Brain microvascular endothelial cell (primary cell): Measurements from ENCODE around the gene MIER2.

ENCODE experiments used
- DNase-seq: peaks from one replicate; pipeline ENCODE4 v3.0.0-alpha.2; 2020
- H3K27ac ChIP-seq: fragments of 250-450 bp; sonication (Bioruptor Pico); 2 replicates; pipeline ENCODE4 v1.5.1; 2020; ENCODE audit warnings: mild to moderate bottlenecking, moderate library complexity
- H3K27me3 ChIP-seq: fragments of 250-450 bp; sonication (Bioruptor Pico); replicated peaks from 2 replicates; pipeline ENCODE4 v1.5.1; 2020; ENCODE audit warnings: mild to moderate bottlenecking
- H3K36me3 ChIP-seq: fragments of 250-450 bp; sonication (Bioruptor Pico); replicated peaks from 2 replicates; pipeline ENCODE4 v1.5.1; 2020; ENCODE audit warnings: mild to moderate bottlenecking
- H3K4me3 ChIP-seq: 2 replicates; pipeline ENCODE4 v1.5.1; 2011; ENCODE audit warnings: low read depth, mild to moderate bottlenecking, control low read depth, low read length, moderate library complexity
- in situ Hi-C: cut with HindIII; loops from 2 replicates; pipeline ENCODE4 v1.10.0; 2017; ENCODE audit warnings: low sequenced_read_pairs, low pct_ligation_motif_present
- TF ChIP-seq, protein P1 (sequence below): IDR thresholded peaks from 2 replicates; pipeline ENCODE4 v1.5.1; 2011; ENCODE audit warnings: low read depth, mild to moderate bottlenecking, moderate library complexity, low read length, control low read depth, inconsistent platforms; ENCODE audit errors: missing control alignments

MIER2 gene

DNA sequence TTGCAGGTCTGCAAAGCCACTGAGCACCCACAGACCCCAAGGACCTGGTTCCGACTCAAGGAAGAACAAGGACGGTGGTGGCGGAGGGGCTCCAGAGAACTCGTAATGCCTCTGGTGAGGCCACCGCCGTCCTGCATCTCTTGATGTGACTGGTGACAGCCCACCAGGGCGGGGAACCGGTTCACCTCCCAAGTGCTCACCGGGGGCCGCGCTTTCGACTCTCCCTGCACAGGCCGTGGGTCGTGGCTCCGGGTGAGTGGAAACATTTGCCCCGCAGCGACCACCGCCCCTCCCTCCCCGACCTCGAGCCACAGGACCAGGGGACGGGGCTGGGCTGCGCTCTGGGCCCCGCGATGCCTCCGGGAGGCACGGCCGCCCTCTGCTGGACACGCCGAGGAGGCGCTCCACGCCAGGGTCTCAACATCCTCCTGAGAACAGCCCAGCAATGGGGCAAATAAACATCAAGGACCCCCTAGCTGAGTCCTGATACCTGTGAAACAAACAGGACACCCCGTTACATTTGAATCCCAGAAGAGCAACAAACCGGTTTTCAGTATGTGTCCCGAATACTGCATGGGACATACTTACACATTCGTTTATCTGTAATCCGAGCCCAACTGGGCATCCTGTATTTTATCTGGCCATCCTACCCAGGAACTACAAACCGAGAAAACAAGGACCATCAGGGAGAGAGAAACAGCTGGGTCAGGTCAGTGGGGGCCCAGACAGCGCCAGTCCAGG, 49.5 kb downstream of the MIER2 start:
- Histone ChIP-seq H3K4me3 (peak overlapping the region; percentile 9), H3K27ac (no peak overlapping the region), H3K36me3 (no peaks in the 10 kb centered on the region), H3K27me3 (peaks cover 10% of the 10 kb centered on the region)
- TF ChIP-seq, protein P1, sequence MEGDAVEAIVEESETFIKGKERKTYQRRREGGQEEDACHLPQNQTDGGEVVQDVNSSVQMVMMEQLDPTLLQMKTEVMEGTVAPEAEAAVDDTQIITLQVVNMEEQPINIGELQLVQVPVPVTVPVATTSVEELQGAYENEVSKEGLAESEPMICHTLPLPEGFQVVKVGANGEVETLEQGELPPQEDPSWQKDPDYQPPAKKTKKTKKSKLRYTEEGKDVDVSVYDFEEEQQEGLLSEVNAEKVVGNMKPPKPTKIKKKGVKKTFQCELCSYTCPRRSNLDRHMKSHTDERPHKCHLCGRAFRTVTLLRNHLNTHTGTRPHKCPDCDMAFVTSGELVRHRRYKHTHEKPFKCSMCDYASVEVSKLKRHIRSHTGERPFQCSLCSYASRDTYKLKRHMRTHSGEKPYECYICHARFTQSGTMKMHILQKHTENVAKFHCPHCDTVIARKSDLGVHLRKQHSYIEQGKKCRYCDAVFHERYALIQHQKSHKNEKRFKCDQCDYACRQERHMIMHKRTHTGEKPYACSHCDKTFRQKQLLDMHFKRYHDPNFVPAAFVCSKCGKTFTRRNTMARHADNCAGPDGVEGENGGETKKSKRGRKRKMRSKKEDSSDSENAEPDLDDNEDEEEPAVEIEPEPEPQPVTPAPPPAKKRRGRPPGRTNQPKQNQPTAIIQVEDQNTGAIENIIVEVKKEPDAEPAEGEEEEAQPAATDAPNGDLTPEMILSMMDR, result peak; percentile 84
- in situ Hi-C loops, result no loop called here
- peak; percentile 18 for DNase-seq

DNA sequence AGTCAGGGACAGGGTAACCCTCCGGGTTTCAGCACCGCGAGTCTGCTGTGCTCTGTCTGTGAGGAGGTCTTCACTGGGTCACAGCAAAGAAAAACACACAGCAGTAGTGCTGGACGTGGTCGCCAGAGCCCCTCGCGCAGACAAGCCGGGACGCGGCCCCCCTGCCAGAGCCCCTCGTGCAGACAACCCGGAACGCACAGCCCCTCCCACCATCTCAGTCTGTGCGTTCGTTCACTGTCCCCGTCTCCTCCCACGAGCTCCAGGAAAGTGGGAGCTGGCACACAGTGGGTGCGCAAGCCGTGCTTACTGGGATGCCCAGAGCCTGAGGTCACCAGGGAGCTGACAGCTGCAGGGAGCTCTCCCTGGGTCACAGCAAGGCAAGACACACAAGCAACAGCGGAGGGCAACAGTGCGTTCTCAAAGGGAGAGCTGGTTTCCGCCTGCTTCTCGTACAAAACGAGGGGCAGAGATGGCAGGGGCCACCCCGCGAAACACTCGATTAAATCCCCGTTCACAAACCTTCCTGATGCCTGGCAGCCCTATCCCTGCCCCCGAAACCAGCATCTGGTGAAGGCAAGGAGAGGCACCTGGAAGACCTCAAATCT, 50.2 kb downstream of the MIER2 start:
- in situ Hi-C loops, result no loop called here
- Histone ChIP-seq H3K4me3 (peak overlapping the region; percentile 9), H3K27ac (no peak overlapping the region), H3K36me3 (no peaks in the 10 kb centered on the region), H3K27me3 (peaks cover 10% of the 10 kb centered on the region)
- TF ChIP-seq, protein P1, result no peak
- DNase-seq, result no peak

DNA sequence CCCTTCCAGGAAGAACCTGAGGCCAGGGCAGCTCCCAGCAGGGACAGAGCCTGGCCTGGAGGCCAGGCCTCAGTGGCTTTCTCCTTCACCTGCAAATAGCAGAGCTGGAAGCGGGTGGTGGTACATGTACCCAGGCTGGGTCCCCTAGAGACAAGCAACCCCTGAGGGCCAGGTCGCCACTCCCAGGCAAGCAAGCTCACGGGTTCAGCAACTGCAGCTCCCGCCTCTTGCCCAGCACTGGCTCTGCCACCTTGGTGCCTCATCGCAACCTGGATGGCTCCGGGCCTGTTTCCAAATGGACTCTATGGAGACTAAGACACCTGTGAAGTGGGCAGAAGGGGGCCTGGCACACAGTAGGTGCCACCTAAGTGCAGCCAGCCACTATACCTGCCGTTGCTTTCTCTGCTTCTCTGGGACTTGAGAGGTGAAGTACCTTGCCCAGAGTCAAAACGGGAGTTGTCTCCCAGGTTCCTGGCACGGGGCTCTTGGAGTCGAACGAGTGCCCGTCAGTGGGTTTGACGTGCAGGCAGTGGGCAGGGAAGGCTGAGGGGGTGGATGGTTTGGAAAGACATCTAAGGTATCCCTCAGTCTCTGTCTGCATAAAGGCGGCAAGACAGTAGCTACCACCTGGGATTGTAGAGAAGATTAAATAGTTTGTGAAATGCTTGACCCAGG, 51.0 kb downstream of the MIER2 start:
- no peak for DNase-seq
- peaks cover 10% of the 10 kb centered on the region for H3K27me3 ChIP-seq
- TF ChIP-seq, protein P1, result no peak

DNA sequence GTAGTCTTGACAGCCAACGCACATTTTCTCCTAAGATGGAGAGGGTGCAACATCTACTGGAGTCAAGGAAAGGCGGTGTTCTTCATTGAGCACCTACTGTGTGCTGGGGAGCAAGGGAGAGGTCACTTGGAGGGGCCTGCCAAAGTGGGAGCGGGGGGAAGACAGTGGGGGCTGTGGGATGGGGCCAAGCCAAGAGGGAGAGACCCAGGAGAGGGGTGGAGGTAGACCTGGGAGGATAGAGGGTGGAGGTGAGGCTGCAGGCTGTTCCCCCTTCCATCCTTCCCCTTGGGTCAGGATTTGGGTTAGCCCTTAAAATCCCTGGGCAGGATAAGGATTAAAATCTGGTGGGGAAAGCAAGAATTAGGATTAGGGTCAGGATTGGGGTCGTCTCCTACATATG, 51.6 kb downstream of the MIER2 start:
- Histone ChIP-seq H3K4me3 (no peak overlapping the region), H3K36me3 (no peaks in the 10 kb centered on the region), H3K27ac (no peak overlapping the region), H3K27me3 (peaks cover 10% of the 10 kb centered on the region)
- in situ Hi-C loops, result no loop called here
- TF ChIP-seq, protein P1, result no peak
- DNase-seq, result no peak

More for the DNA sequence above, 51.0 kb downstream of the MIER2 start:
- in situ Hi-C loops, result no loop called here
- H3K4me3 ChIP-seq, result no peak overlapping the region
- no peaks in the 10 kb centered on the region for H3K36me3 ChIP-seq
- no peak overlapping the region for H3K27ac ChIP-seq

DNA sequence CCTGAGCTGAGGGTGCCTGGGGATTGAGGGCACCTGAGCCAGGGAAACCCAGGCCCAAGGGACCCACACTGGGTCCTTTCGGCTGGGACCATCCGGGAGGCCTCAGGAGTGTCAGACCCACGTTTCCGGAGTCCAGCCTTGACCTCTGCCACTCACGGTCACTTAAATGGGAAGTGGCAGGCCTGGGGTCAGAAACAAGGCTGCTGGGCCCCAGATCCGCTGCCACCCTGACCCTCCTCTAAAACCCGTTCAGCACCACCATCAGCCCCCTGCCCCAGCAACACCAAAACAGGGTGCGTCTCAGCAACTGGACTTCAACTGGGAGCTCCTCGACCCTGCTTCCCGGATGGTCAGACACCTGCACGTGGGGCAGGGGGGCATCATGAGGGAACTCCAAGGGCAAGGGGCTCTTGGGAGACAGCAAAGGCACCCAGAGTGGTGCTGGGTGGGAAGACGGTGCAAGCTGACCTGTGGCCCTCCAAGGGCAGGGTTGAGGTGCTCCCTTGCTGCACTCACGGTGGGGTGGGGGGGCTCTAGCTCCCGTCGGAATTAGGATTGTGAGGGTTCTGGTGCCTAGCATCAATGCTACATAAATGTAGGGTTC, 52.2 kb downstream of the MIER2 start:
- Histone ChIP-seq H3K27ac (no peak overlapping the region), H3K27me3 (peaks cover 10% of the 10 kb centered on the region), H3K36me3 (no peaks in the 10 kb centered on the region), H3K4me3 (no peak overlapping the region)
- no peak for DNase-seq
- TF ChIP-seq, protein P1, result no peak
- in situ Hi-C loops, result no loop called here
